Type B pancreatic cell (in vitro differentiated cells): ENCODE data around the gene CNOT6L. TPM values are rescaled to one million over a fixed set of nuclear protein-coding genes. Genes with fewer than 3 reads are reported as not detected.

Experiments used
- DNase-seq: peaks from one replicate; pipeline ENCODE4 v3.0.0; 2021; ENCODE audit warnings: mixed read lengths; ENCODE audit not compliant: unreplicated experiment; ENCODE audit errors: extremely low spot score
- H3K27ac Mint-ChIP-seq: 2 replicates; pipeline ENCODE4 v1.8.0; 2021; ENCODE audit warnings: mild to moderate bottlenecking, mixed read lengths
- H3K27me3 Mint-ChIP-seq: 2 replicates; pipeline ENCODE4 v1.8.0; 2021; ENCODE audit warnings: mixed read lengths
- H3K36me3 Mint-ChIP-seq: 2 replicates; pipeline ENCODE4 v1.8.0; 2021; ENCODE audit warnings: mixed read lengths
- H3K4me1 Mint-ChIP-seq: one replicate; pipeline ENCODE4 v1.8.0; 2021; ENCODE audit warnings: mixed read lengths; ENCODE audit not compliant: unreplicated experiment
- H3K4me3 Mint-ChIP-seq: 2 replicates; pipeline ENCODE4 v1.8.0; 2021; ENCODE audit warnings: mild to moderate bottlenecking, mixed read lengths
- H3K9me3 Mint-ChIP-seq: 2 replicates; pipeline ENCODE4 v1.8.0; 2021; ENCODE audit warnings: mixed read lengths
- total RNA-seq: library from RNA; stranded (reverse); gene quantifications from 2 replicates; pipeline ENCODE4 v1.2.1, GENCODE V29; 2021; ENCODE audit warnings: low replicate concordance
- TF ChIP-seq, protein P1 (sequence below): fragments of 200-600 bp; sonication (generic); conservative IDR thresholded peaks from 2 replicates; pipeline ENCODE4 v1.5.0; 2021; ENCODE audit warnings: antibody characterized with exemption, mild to moderate bottlenecking

CNOT6L gene
- total RNA-seq, 1 donor from 2014 or later, result 30.0 TPM

GRCh38 chr4:77800077-77800476 is 19.1 kb downstream of the CNOT6L start:
- no peak overlapping the region for H3K27ac Mint-ChIP-seq

DNA sequence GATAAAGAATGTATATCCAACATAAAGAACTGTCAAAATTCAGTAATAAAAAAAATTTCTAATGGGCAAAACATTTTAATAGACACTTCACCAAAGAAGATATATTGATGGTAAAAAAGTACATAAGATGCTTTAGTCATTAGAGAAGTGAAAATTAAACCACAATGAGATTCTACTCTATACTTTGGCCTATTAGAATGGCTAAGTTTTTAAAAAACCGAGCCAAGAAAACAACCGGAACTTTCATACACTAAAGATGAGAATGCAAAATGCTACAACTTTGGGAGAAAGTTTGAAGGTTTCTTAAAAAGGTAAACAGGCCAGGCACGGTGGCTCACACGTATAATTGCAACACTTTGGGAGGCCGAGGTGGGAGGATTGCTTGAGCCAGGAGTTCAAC is 20.8 kb downstream of the CNOT6L start:
- Mint-ChIP-seq H3K27me3 (no peaks in the 10 kb centered on the region), H3K4me1 (peaks cover 23% of the 10 kb centered on the region), H3K27ac (no peak overlapping the region), H3K9me3 (no peaks in the 10 kb centered on the region), H3K36me3 (peaks cover 5% of the 10 kb centered on the region), H3K4me3 (no peak overlapping the region)
- TF ChIP-seq, protein P1, sequence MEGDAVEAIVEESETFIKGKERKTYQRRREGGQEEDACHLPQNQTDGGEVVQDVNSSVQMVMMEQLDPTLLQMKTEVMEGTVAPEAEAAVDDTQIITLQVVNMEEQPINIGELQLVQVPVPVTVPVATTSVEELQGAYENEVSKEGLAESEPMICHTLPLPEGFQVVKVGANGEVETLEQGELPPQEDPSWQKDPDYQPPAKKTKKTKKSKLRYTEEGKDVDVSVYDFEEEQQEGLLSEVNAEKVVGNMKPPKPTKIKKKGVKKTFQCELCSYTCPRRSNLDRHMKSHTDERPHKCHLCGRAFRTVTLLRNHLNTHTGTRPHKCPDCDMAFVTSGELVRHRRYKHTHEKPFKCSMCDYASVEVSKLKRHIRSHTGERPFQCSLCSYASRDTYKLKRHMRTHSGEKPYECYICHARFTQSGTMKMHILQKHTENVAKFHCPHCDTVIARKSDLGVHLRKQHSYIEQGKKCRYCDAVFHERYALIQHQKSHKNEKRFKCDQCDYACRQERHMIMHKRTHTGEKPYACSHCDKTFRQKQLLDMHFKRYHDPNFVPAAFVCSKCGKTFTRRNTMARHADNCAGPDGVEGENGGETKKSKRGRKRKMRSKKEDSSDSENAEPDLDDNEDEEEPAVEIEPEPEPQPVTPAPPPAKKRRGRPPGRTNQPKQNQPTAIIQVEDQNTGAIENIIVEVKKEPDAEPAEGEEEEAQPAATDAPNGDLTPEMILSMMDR, result no peak
- no peak for DNase-seq

More at GRCh38 chr4:77800077-77800476, 19.1 kb downstream of the CNOT6L start:
- no peaks in the 10 kb centered on the region for H3K27me3 Mint-ChIP-seq
- no peak for DNase-seq
- peaks cover 18% of the 10 kb centered on the region for H3K4me1 Mint-ChIP-seq
- TF ChIP-seq, protein P1, result no peak
- no peaks in the 10 kb centered on the region for H3K9me3 Mint-ChIP-seq
- H3K36me3 Mint-ChIP-seq, result peaks cover 5% of the 10 kb centered on the region
- H3K4me3 Mint-ChIP-seq, result no peak overlapping the region

GRCh38 chr4:77797239-77797638 is 21.9 kb downstream of the CNOT6L start:
- H3K4me3 Mint-ChIP-seq, result no peak overlapping the region
- TF ChIP-seq, protein P1, result no peak
- no peaks in the 10 kb centered on the region for H3K27me3 Mint-ChIP-seq
- H3K9me3 Mint-ChIP-seq, result no peaks in the 10 kb centered on the region
- H3K4me1 Mint-ChIP-seq, result peaks cover 17% of the 10 kb centered on the region
- no peak overlapping the region for H3K27ac Mint-ChIP-seq
- no peak for DNase-seq
- H3K36me3 Mint-ChIP-seq, result peaks cover 5% of the 10 kb centered on the region

DNA sequence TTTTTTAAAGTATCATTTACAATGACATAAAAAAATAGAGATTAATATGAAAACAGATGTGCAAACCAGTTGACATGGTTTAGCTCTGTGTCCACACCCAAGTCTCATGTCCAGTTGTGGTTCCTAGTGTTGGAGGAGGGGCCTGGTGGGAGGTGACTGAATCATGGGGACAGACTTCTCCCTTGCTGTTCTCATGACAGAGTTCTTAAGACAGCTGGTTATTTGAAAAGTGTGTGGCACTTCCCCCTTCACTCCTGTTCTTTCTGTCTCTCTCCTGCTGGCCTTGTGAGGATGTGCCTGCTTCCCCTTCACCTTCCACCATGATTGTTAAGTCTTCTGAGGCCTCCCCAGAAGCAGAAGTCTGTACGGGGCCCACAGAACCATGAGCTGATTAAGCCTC is 23.8 kb downstream of the CNOT6L start:
- Mint-ChIP-seq H3K4me3 (no peak overlapping the region), H3K36me3 (peaks cover 5% of the 10 kb centered on the region), H3K27ac (no peak overlapping the region), H3K9me3 (no peaks in the 10 kb centered on the region), H3K4me1 (peaks cover 10% of the 10 kb centered on the region), H3K27me3 (no peaks in the 10 kb centered on the region)
- no peak for DNase-seq
- TF ChIP-seq, protein P1, result no peak

- Mint-ChIP-seq H3K9me3 (no peaks in the 10 kb centered on the region), H3K36me3 (no peaks in the 10 kb centered on the region), H3K27me3 (no peaks in the 10 kb centered on the region), H3K4me3 (no peak overlapping the region), H3K27ac (no peak overlapping the region), H3K4me1 (peaks cover 5% of the 10 kb centered on the region)
- TF ChIP-seq, protein P1, result no peak
- no peak for DNase-seq
Measured at GRCh38 chr4:77790146-77790545, 29.0 kb downstream of the CNOT6L start.

DNA sequence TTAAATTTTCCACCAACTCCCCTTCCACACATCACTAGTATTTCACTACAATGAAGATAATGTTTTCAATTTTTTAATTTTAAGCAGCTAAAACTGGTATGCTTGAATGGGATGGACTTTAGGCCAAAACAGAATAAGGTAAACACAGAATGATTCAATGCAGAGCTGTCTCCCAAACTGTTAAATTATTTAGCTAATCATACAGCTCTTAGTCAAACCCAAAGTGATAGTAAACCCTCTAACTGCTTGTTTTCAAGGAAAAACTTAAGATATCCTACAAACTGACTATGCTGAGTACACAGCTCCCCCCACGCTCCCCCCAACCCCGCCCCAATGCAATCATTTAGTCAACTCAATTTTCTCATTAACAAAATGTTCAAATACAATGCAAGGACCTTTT is 30.2 kb downstream of the CNOT6L start:
- H3K27ac Mint-ChIP-seq, result no peak overlapping the region
- no peaks in the 10 kb centered on the region for H3K27me3 Mint-ChIP-seq
- no peak for DNase-seq
- H3K4me1 Mint-ChIP-seq, result no peaks in the 10 kb centered on the region
- no peak overlapping the region for H3K4me3 Mint-ChIP-seq
- H3K36me3 Mint-ChIP-seq, result no peaks in the 10 kb centered on the region
- TF ChIP-seq, protein P1, result no peak
- H3K9me3 Mint-ChIP-seq, result no peaks in the 10 kb centered on the region
